GM10266 (cell line): ENCODE results near the gene MPDU1.

ENCODE experiments used
- DNase-seq: peaks from one replicate; pipeline ENCODE4 v3.0.0; 2012; ENCODE audit errors: extremely low spot score
- CTCF ChIP-seq: IDR thresholded peaks from 2 replicates; pipeline ENCODE4 v1.5.1; 2012; ENCODE audit warnings: mild to moderate bottlenecking, low read depth; ENCODE audit not compliant: control insufficient read depth, insufficient read depth; ENCODE audit errors: missing control alignments

Gene MPDU1

GRCh38 chr17:7586673-7587419 lies 3.2 kb downstream of the MPDU1 start:
- DNase-seq = no peak
- TF ChIP-seq CTCF = no peak

GRCh38 chr17:7587420-7588151 lies 3.9 kb downstream of the MPDU1 start:
- TF ChIP-seq CTCF = no peak
- DNase-seq = no peak

GRCh38 chr17:7588553-7589203 lies 5.0 kb downstream of the MPDU1 start:
- DNase-seq = no peak
- TF ChIP-seq CTCF = no peak

GRCh38 chr17:7589204-7589868 lies 5.7 kb downstream of the MPDU1 start:
- DNase-seq = peak; percentile 90
- peak; percentile 71 for TF ChIP-seq CTCF

GRCh38 chr17:7589891-7590691 lies 6.4 kb downstream of the MPDU1 start, which contains the start of gene SOX15:
Gene SOX15 (minus strand): TSS chr17:7590094. CDS start chr17:7589676, 418 bp downstream.
- TF ChIP-seq CTCF = no peak
- no peak for DNase-seq

- TF ChIP-seq CTCF = no peak
- DNase-seq = no peak
These were observed 7.1 kb downstream of the MPDU1 start for GRCh38 chr17:7590743-7591142.
